ENCODE results near the gene BEND7.
"Not testable (repeated sequence)": the region's sequence is repeated elsewhere in the genome, so short reads cannot be mapped to it uniquely, and the experiment has no call there.

The BEND7 gene

GRCh38 chr10:13425397-13425796 lies 103.4 kb downstream of the BEND7 start:
- no peak for DNase-seq (ENCODE audit: extremely low read depth in 1 of 2, low read depth in 1 of 2)

- no peak for DNase-seq (ENCODE audit: extremely low read depth in 1 of 2, low read depth in 1 of 2)
These were observed 106.0 kb downstream of the BEND7 start for GRCh38 chr10:13422800-13423199.

GRCh38 chr10:13421382-13421917 lies 107.4 kb downstream of the BEND7 start:
- DNase-seq (ENCODE audit: extremely low read depth in 1 of 2, low read depth in 1 of 2), result no peak

- no peak for DNase-seq (ENCODE audit: extremely low read depth in 1 of 2, low read depth in 1 of 2)
These were observed 108.1 kb downstream of the BEND7 start for GRCh38 chr10:13420532-13421307.

GRCh38 chr10:13417459-13418126 lies 111.2 kb downstream of the BEND7 start:
- no peak for DNase-seq (ENCODE audit: extremely low read depth in 1 of 2, low read depth in 1 of 2)

- no peak for DNase-seq (ENCODE audit: extremely low read depth in 1 of 2, low read depth in 1 of 2)
These were observed 112.1 kb downstream of the BEND7 start for GRCh38 chr10:13416760-13417159.

GRCh38 chr10:13414855-13415254 lies 114.0 kb downstream of the BEND7 start:
- DNase-seq (ENCODE audit: extremely low read depth in 1 of 2, low read depth in 1 of 2), result no peak

- no peak for DNase-seq (ENCODE audit: extremely low read depth in 1 of 2, low read depth in 1 of 2)
These were observed 114.7 kb downstream of the BEND7 start for GRCh38 chr10:13414137-13414536.

- DNase-seq (ENCODE audit: extremely low read depth in 1 of 2, low read depth in 1 of 2), result no peak
These were observed 115.9 kb downstream of the BEND7 start for GRCh38 chr10:13412894-13413293.

GRCh38 chr10:13404791-13405190 lies 124.0 kb downstream of the BEND7 start:
- DNase-seq (ENCODE audit: extremely low read depth in 1 of 2, low read depth in 1 of 2), result no peak

GRCh38 chr10:13404305-13404759 lies 124.5 kb downstream of the BEND7 start:
- no peak for DNase-seq (ENCODE audit: extremely low read depth in 1 of 2, low read depth in 1 of 2)

GRCh38 chr10:13403426-13403825 lies 125.4 kb downstream of the BEND7 start:
- not testable (repeated sequence) for DNase-seq (ENCODE audit: extremely low read depth in 1 of 2, low read depth in 1 of 2)

- DNase-seq (ENCODE audit: extremely low read depth in 1 of 2, low read depth in 1 of 2), result no peak
These were observed 126.8 kb downstream of the BEND7 start for GRCh38 chr10:13402021-13402420.

GRCh38 chr10:13401142-13401541 lies 127.7 kb downstream of the BEND7 start:
- DNase-seq (ENCODE audit: extremely low read depth in 1 of 2, low read depth in 1 of 2), result no peak

GRCh38 chr10:13400196-13400965 lies 128.4 kb downstream of the BEND7 start:
- DNase-seq (ENCODE audit: extremely low read depth in 1 of 2, low read depth in 1 of 2), result no peak

GRCh38 chr10:13399752-13400151 lies 129.1 kb downstream of the BEND7 start:
- no peak for DNase-seq (ENCODE audit: extremely low read depth in 1 of 2, low read depth in 1 of 2)

- DNase-seq (ENCODE audit: extremely low read depth in 1 of 2, low read depth in 1 of 2), result no peak
These were observed 129.6 kb downstream of the BEND7 start for GRCh38 chr10:13399236-13399635.

GRCh38 chr10:13397052-13397451 lies 131.8 kb downstream of the BEND7 start:
- no peak for DNase-seq (ENCODE audit: extremely low read depth in 1 of 2, low read depth in 1 of 2)

- DNase-seq (ENCODE audit: extremely low read depth in 1 of 2, low read depth in 1 of 2), result no peak
These were observed 132.4 kb downstream of the BEND7 start for GRCh38 chr10:13396369-13396768.

- no peak for DNase-seq (ENCODE audit: extremely low read depth in 1 of 2, low read depth in 1 of 2)
These were observed 133.3 kb downstream of the BEND7 start for GRCh38 chr10:13395540-13395939.

- no peak for DNase-seq (ENCODE audit: extremely low read depth in 1 of 2, low read depth in 1 of 2)
These were observed 135.2 kb downstream of the BEND7 start for GRCh38 chr10:13393640-13394039.

All from stimulated activated CD8-positive, alpha-beta memory T cell treated with anti-CD3 and anti-CD28 coated beads, Interleukin-7, amount 100 ng/mL, for 48 hours (primary cell).